Measurements from ENCODE around the gene ALG9. TPM values are rescaled to one million over a fixed set of nuclear protein-coding genes. Genes with fewer than 3 reads are reported as not detected.

ALG9 gene
- total RNA-seq, 1 experiment from 2014 or later, result 27.8 TPM

DNA sequence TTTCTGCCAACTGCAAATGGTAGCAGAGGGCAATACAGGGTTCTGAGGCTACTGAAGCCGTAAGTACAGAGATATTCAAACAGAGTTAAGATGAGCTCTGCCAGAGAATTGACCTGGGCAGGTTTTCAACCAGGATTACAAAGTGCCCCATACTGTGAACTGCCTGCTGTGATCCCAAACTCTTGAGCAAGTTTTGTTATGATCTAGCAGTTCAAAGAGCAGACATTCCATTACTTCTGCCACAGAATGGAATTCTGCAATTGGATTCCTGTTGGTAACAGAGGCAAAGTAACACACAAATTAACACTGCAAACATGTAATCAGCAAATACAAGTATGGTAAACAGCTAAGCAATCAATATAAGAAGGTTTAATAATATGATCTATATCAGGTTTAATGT lies 31.2 kb downstream of the ALG9 start:
- peak overlapping the region; percentile 17 for H3K4me2 ChIP-seq
- no peak overlapping the region for H2AFZ ChIP-seq
- no peaks in the 10 kb centered on the region for H3K9me3 ChIP-seq (ENCODE audit: insufficient read depth, low read depth)
- peaks cover 42% of the 10 kb centered on the region for H3K36me3 ChIP-seq (ENCODE audit: low read depth)
- H3K27ac ChIP-seq, result peak overlapping the region; percentile 50
- H3K79me2 ChIP-seq (ENCODE audit: low read depth), result 0 out of 2 replicates have a peak, but pooled peaks cover 9% of the 10 kb centered on the region
- H3F3A ChIP-seq (ENCODE audit: insufficient read depth, low read depth), result peaks cover 44% of the 10 kb centered on the region
- TF ChIP-seq CTCF (conservative IDR thresholded peaks at IDR 0.05) (no peak), EZH2 (IDR thresholded peaks at IDR 0.05; ENCODE audit: low read depth) (no peak)
- H3K4me3 ChIP-seq, result no peak overlapping the region
- no peaks in the 10 kb centered on the region for H3K27me3 ChIP-seq (ENCODE audit: insufficient read depth, low read depth)
- no peaks in the 10 kb centered on the region for H3K9me2 ChIP-seq (ENCODE audit: insufficient read depth)
- POLR2A ChIA-PET (ENCODE audit: unreplicated experiment), result no interaction called here
- peak in 1 of 2 experiments; percentile 74 for DNase-seq
- H4K20me1 ChIP-seq (ENCODE audit: insufficient read depth), result no peaks in the 10 kb centered on the region
- H3K4me1 ChIP-seq (replicated peaks; ENCODE audit: insufficient read depth), result peaks cover 69% of the 10 kb centered on the region
- intact Hi-C loops (cut with micrococcal nuclease; ENCODE audit: unreplicated experiment), result loop anchor here (2.0 to 10.0 kb wide), 4 partner anchors 63 to 555 kb away; no protein-coding TSS in a partner anchor
- no TSS peak for BruUV-seq (replicated peaks)
- CTCF ChIA-PET, result no interaction called here

- peaks cover 48% of the 10 kb centered on the region for H3K4me1 ChIP-seq (replicated peaks; ENCODE audit: insufficient read depth)
- no peaks in the 10 kb centered on the region for H3K9me3 ChIP-seq (ENCODE audit: insufficient read depth, low read depth)
- H3K4me2 ChIP-seq, result no peak overlapping the region
- H3K27ac ChIP-seq, result no peak overlapping the region
- TF ChIP-seq EZH2 (IDR thresholded peaks at IDR 0.05; ENCODE audit: low read depth) (no peak), CTCF (conservative IDR thresholded peaks at IDR 0.05) (no peak)
- DNase-seq, result no peak
- no TSS peak for BruUV-seq (replicated peaks)
- 0 out of 2 replicates have a peak, but pooled peaks cover 8% of the 10 kb centered on the region for H3K79me2 ChIP-seq (ENCODE audit: low read depth)
- H2AFZ ChIP-seq, result no peak overlapping the region
- no peaks in the 10 kb centered on the region for H3K27me3 ChIP-seq (ENCODE audit: insufficient read depth, low read depth)
- intact Hi-C loops (cut with micrococcal nuclease; ENCODE audit: unreplicated experiment), result no loop called here
- H3K36me3 ChIP-seq (ENCODE audit: low read depth), result peaks cover 35% of the 10 kb centered on the region
- H4K20me1 ChIP-seq (ENCODE audit: insufficient read depth), result no peaks in the 10 kb centered on the region
- no peak overlapping the region for H3K4me3 ChIP-seq
- no peaks in the 10 kb centered on the region for H3K9me2 ChIP-seq (ENCODE audit: insufficient read depth)
- H3F3A ChIP-seq (ENCODE audit: insufficient read depth, low read depth), result peaks cover 23% of the 10 kb centered on the region; the same call in 1 of the 2 replicates
- CTCF ChIA-PET, result no interaction called here
- POLR2A ChIA-PET (ENCODE audit: unreplicated experiment), result no interaction called here
Observed at GRCh38 chr11:111838054-111838453, 33.3 kb downstream of the ALG9 start.

DNA sequence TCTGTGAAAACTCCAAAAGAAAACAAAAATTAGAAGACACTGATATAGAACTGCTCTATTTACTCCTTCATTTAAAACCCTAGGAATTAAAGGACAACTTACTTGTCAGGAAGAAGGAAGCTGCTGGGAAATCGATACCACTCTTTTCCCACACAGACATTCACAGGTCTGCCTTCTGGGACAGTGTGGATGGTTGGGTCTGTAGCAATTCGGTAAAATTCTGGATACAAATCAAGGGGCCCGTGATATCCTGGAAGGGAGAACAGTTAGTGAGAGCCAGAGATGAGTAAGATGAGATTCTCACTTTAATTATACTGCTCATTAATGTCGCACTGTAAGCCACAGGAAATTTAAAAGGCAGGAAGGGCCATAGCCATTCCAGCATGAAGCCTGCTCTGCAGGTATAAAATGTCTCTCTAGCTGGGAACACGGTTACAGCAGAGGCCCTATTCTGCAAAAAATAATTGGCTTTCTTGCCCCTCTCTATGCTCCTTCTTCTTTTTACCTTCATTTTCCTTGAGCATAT lies 34.0 kb downstream of the ALG9 start:
- peak overlapping the region; percentile 25; the same call in 1 of the 2 replicates for H3K27ac ChIP-seq
- POLR2A ChIA-PET (ENCODE audit: unreplicated experiment), result no interaction called here

More for the DNA sequence above, 34.0 kb downstream of the ALG9 start:
- no peaks in the 10 kb centered on the region for H3K9me2 ChIP-seq (ENCODE audit: insufficient read depth)
- CTCF ChIA-PET, result no interaction called here
- DNase-seq, result no peak
- BruUV-seq (replicated peaks), result no TSS peak
- no peak overlapping the region for H3K4me3 ChIP-seq
- 0 out of 2 replicates have a peak overlapping the region, but pooled peaks have one; percentile 7 for H3K4me2 ChIP-seq
- H2AFZ ChIP-seq, result no peak overlapping the region
- H4K20me1 ChIP-seq (ENCODE audit: insufficient read depth), result no peaks in the 10 kb centered on the region
- H3K27me3 ChIP-seq (ENCODE audit: insufficient read depth, low read depth), result no peaks in the 10 kb centered on the region
- peaks cover 32% of the 10 kb centered on the region for H3K36me3 ChIP-seq (ENCODE audit: low read depth)
- no peaks in the 10 kb centered on the region for H3K9me3 ChIP-seq (ENCODE audit: insufficient read depth, low read depth)
- 0 out of 2 replicates have a peak, but pooled peaks cover 2% of the 10 kb centered on the region for H3K79me2 ChIP-seq (ENCODE audit: low read depth)
- peaks cover 42% of the 10 kb centered on the region for H3K4me1 ChIP-seq (replicated peaks; ENCODE audit: insufficient read depth)
- H3F3A ChIP-seq (ENCODE audit: insufficient read depth, low read depth), result peaks cover 19% of the 10 kb centered on the region; the same call in 1 of the 2 replicates
- intact Hi-C loops (cut with micrococcal nuclease; ENCODE audit: unreplicated experiment), result no loop called here
- TF ChIP-seq CTCF (conservative IDR thresholded peaks at IDR 0.05), result no peak
- no peak for TF ChIP-seq EZH2 (IDR thresholded peaks at IDR 0.05; ENCODE audit: low read depth)
